H9 (cell line): ENCODE results near the gene FKBP11. TPM values are rescaled to one million over a fixed set of nuclear protein-coding genes. Genes with fewer than 3 reads are reported as not detected.

Experiments
- DNase-seq: peaks from one replicate; pipeline ENCODE4 v3.0.0-alpha.2; 2017
- H2AFZ ChIP-seq: one replicate; pipeline ENCODE4 v1.6.1; 2013; ENCODE audit warnings: mild to moderate bottlenecking, low read length, control low read depth, moderate library complexity
- H2AK5ac ChIP-seq: 2 replicates; pipeline ENCODE4 v1.6.1; 2013; ENCODE audit warnings: low read length, control low read depth, mixed read lengths; ENCODE audit not compliant: insufficient read length
- H2BK120ac ChIP-seq: one replicate; pipeline ENCODE4 v1.6.1; 2013; ENCODE audit warnings: low read depth, mild to moderate bottlenecking, low read length, control low read depth, inconsistent platforms; ENCODE audit not compliant: poor library complexity, severe bottlenecking
- H2BK12ac ChIP-seq: 2 replicates; pipeline ENCODE4 v1.6.1; 2013; ENCODE audit warnings: low read length, control low read depth, mixed read lengths, low read depth; ENCODE audit not compliant: insufficient read length
- H2BK15ac ChIP-seq: 2 replicates; pipeline ENCODE4 v1.6.1; 2013; ENCODE audit warnings: low read depth, low read length, control low read depth
- H2BK20ac ChIP-seq: one replicate; pipeline ENCODE4 v1.6.1; 2013; ENCODE audit warnings: low read depth, mild to moderate bottlenecking, low read length, control low read depth, inconsistent platforms; ENCODE audit not compliant: poor library complexity, severe bottlenecking
- H2BK5ac ChIP-seq: 2 replicates; pipeline ENCODE4 v1.6.1; 2013; ENCODE audit warnings: low read length, control low read depth, mixed read lengths; ENCODE audit not compliant: insufficient read length
- H3K14ac ChIP-seq: 2 replicates; pipeline ENCODE4 v1.6.1; 2013; ENCODE audit warnings: low read length, control low read depth; ENCODE audit not compliant: insufficient read depth
- H3K18ac ChIP-seq: 2 replicates; pipeline ENCODE4 v1.6.1; 2013; ENCODE audit warnings: low read depth, mild to moderate bottlenecking, mixed read lengths, low read length, control low read depth; ENCODE audit not compliant: insufficient read length
- H3K23ac ChIP-seq: 2 replicates; pipeline ENCODE4 v1.6.1; 2013; ENCODE audit warnings: low read length, control low read depth, mixed read lengths, low read depth; ENCODE audit not compliant: insufficient read length
- H3K23me2 ChIP-seq: 2 replicates; pipeline ENCODE4 v1.6.1; 2013; ENCODE audit warnings: low read depth, mild to moderate bottlenecking, mixed read lengths, low read length, control low read depth; ENCODE audit not compliant: insufficient read length, poor library complexity, severe bottlenecking
- H3K27ac ChIP-seq: 2 replicates; pipeline ENCODE4 v1.5.1; 2013; ENCODE audit warnings: low read length, control low read depth, mixed read lengths, low read depth; ENCODE audit not compliant: insufficient read length
- H3K27me3 ChIP-seq: 2 replicates; pipeline ENCODE4 v1.6.1; 2013; ENCODE audit warnings: low read length, control low read depth, inconsistent platforms; ENCODE audit not compliant: insufficient read depth
- H3K4ac ChIP-seq: 2 replicates; pipeline ENCODE4 v1.6.1; 2013; ENCODE audit warnings: low read depth, mild to moderate bottlenecking, control low read depth, inconsistent platforms, low read length, moderate library complexity
- H3K4me1 ChIP-seq: 2 replicates; pipeline ENCODE4 v1.6.1; 2013; ENCODE audit warnings: low read length, control low read depth, inconsistent platforms; ENCODE audit not compliant: insufficient read depth
- H3K4me2 ChIP-seq: 2 replicates; pipeline ENCODE4 v1.6.1; 2013; ENCODE audit warnings: low read length, control low read depth, mixed read lengths; ENCODE audit not compliant: insufficient read length, insufficient read depth
- H3K56ac ChIP-seq: 2 replicates; pipeline ENCODE4 v1.6.1; 2013; ENCODE audit warnings: low read depth, mild to moderate bottlenecking, mixed read lengths, low read length, control low read depth; ENCODE audit not compliant: insufficient read length
- H3K79me1 ChIP-seq: 2 replicates; pipeline ENCODE4 v1.6.1; 2013; ENCODE audit warnings: low read depth, mild to moderate bottlenecking, moderate library complexity, low read length, control low read depth, inconsistent platforms; ENCODE audit not compliant: insufficient read depth, poor library complexity, severe bottlenecking
- H3K79me2 ChIP-seq: 2 replicates; pipeline ENCODE4 v1.6.1; 2013; ENCODE audit warnings: low read length, control low read depth, inconsistent platforms; ENCODE audit not compliant: insufficient read depth
- H3K9ac ChIP-seq: 2 replicates; pipeline ENCODE4 v1.6.1; 2013; ENCODE audit warnings: low read length, control low read depth, mixed read lengths; ENCODE audit not compliant: insufficient read length; ENCODE audit errors: extremely low read depth
- H3K9me3 ChIP-seq: one replicate; pipeline ENCODE4 v1.6.1; 2013; ENCODE audit warnings: low read depth, low read length, inconsistent platforms; ENCODE audit not compliant: control insufficient read depth
- H3T11ph ChIP-seq: one replicate; pipeline ENCODE4 v1.6.1; 2013; ENCODE audit warnings: mild to moderate bottlenecking, low read length, control low read depth, inconsistent platforms
- H4K20me1 ChIP-seq: one replicate; pipeline ENCODE4 v1.6.1; 2013; ENCODE audit not compliant: control insufficient read depth, insufficient read length, insufficient read depth
- H4K5ac ChIP-seq: 2 replicates; pipeline ENCODE4 v1.6.1; 2013; ENCODE audit warnings: low read depth, mild to moderate bottlenecking, mixed read lengths, low read length, control low read depth; ENCODE audit not compliant: insufficient read length
- H4K8ac ChIP-seq: replicated peaks from 2 replicates; pipeline ENCODE4 v1.6.1; 2013; ENCODE audit warnings: low read length, control low read depth, mixed read lengths, low read depth; ENCODE audit not compliant: insufficient read length
- H4K91ac ChIP-seq: 2 replicates; pipeline ENCODE4 v1.6.1; 2013; ENCODE audit warnings: low read depth, mild to moderate bottlenecking, moderate library complexity, mixed read lengths, low read length, control low read depth; ENCODE audit not compliant: insufficient read length
- H3K27ac Mint-ChIP-seq, 3 experiments: 2 replicates in 2 of 3; 3 replicates in 1 of 3; pipeline ENCODE4 v1.8.0; 2020 to 2021; ENCODE audit warnings: mixed read lengths in 3 of 3, mild to moderate bottlenecking in 1 of 3, moderate library complexity in 1 of 3
- H3K27me3 Mint-ChIP-seq: 2 replicates; pipeline ENCODE4 v1.8.0; 2021; ENCODE audit warnings: low read depth, mild to moderate bottlenecking, moderate library complexity, mixed read lengths
- H3K36me3 Mint-ChIP-seq, 3 experiments: 2 replicates in 2 of 3; 3 replicates in 1 of 3; pipeline ENCODE4 v1.8.0; 2020 to 2021; ENCODE audit warnings: low read depth in 3 of 3, mixed read lengths in 3 of 3; ENCODE audit not compliant: insufficient read depth in 1 of 3
- H3K4me1 Mint-ChIP-seq, 2 experiments: 2 replicates each; pipeline ENCODE4 v1.8.0; 2020; ENCODE audit warnings: mixed read lengths in 2 of 2
- H3K4me3 Mint-ChIP-seq, 2 experiments: 2 replicates in 1 of 2; 3 replicates in 1 of 2; pipeline ENCODE4 v1.8.0; 2020 to 2021; ENCODE audit warnings: mild to moderate bottlenecking in 2 of 2, mixed read lengths in 2 of 2, moderate library complexity in 1 of 2
- H3K9me3 Mint-ChIP-seq, 2 experiments: 2 replicates in 1 of 2; 3 replicates in 1 of 2; pipeline ENCODE4 v1.8.0; 2020; ENCODE audit warnings: mild to moderate bottlenecking in 2 of 2, mixed read lengths in 2 of 2, moderate library complexity in 1 of 2
- CTCF ChIP-seq: fragments of 200-600 bp; sonication (generic); conservative IDR thresholded peaks from 3 replicates; pipeline ENCODE4 v1.8.0; 2021; ENCODE audit warnings: antibody characterized with exemption, mild to moderate bottlenecking
- WGBS: extraction: QIAGEN DNeasy Blood & Tissue Kit; methylation state at CpG from one replicate; pipeline ENCODE4 v1.1.7; 2013; ENCODE audit warnings: missing lambda C conversion rate, low lambda C conversion rate, mixed read lengths; ENCODE audit not compliant: insufficient read length; ENCODE audit errors: extremely low coverage; 5-methylcytosine and 5-hydroxymethylcytosine counted together
- total RNA-seq: library from RNA; stranded (reverse); gene quantifications from 2 replicates; pipeline ENCODE4 v1.2.1, GENCODE V29; 2021

Gene FKBP11
- total RNA-seq, 1 experiment from 2014 or later, result 40.8 TPM

GRCh38 chr12:48873096-48873495 is 52.2 kb downstream of the FKBP11 start:
- no peak overlapping the region for H3K9ac ChIP-seq

More at GRCh38 chr12:48873096-48873495, 52.2 kb downstream of the FKBP11 start:
- H3K9me3 Mint-ChIP-seq, result no peaks in the 10 kb centered on the region; a peak in 1 of 5 replicates
- DNase-seq, result no peak
- Histone ChIP-seq H2AFZ (no peak overlapping the region), H3K4me2 (no peak overlapping the region), H3K4ac (no peak overlapping the region), H3K9me3 (no peaks in the 10 kb centered on the region), H4K20me1 (no peaks in the 10 kb centered on the region), H3K27me3 (no peaks in the 10 kb centered on the region), H4K8ac (no peak overlapping the region), H2BK12ac (no peak overlapping the region), H3K4me1 (no peaks in the 10 kb centered on the region), H3K14ac (no peak overlapping the region), H3K18ac (no peak overlapping the region), H3K27ac (no peak overlapping the region), H4K5ac (no peak overlapping the region), H3K79me2 (no peaks in the 10 kb centered on the region), H2BK15ac (no peak overlapping the region), H3K56ac (no peak overlapping the region), H2BK20ac (no peak overlapping the region), H3T11ph (no peak overlapping the region), H3K79me1 (no peaks in the 10 kb centered on the region), H2BK5ac (no peak overlapping the region), H2BK120ac (no peak overlapping the region), H2AK5ac (no peak overlapping the region), H3K23ac (no peak overlapping the region), H3K23me2 (no peaks in the 10 kb centered on the region), H4K91ac (no peak overlapping the region)
- no peak overlapping the region for H3K27ac Mint-ChIP-seq
- TF ChIP-seq CTCF, result no peak
- WGBS, result no CpG with 5 or more reads among the region's 4 CpGs
- H3K4me1 Mint-ChIP-seq, result 0 out of 4 replicates have a peak, but pooled peaks cover 0 to under 1% of the 10 kb centered on the region in 2 experiments
- no peak overlapping the region for H3K4me3 Mint-ChIP-seq
- H3K27me3 Mint-ChIP-seq, result peaks cover 2% of the 10 kb centered on the region; the same call in 1 of the 2 replicates
- no peaks in the 10 kb centered on the region for H3K36me3 Mint-ChIP-seq

Other genes starting within 250 kb of the FKBP11 start
- 51.3 and 56.6 TPM in 2 replicates for gene KANSL2, start 243.3 kb downstream of the FKBP11 start, total RNA-seq
- gene CCNT1, start 208.8 kb downstream of the FKBP11 start, total RNA-seq, result 49.4 and 53.1 TPM in 2 replicates
- gene ADCY6, start 136.4 kb downstream of the FKBP11 start, total RNA-seq, result 30.2 and 31.1 TPM in 2 replicates
- 34.9 and 35.1 TPM in 2 replicates for gene CACNB3, start 107.0 kb downstream of the FKBP11 start, total RNA-seq
- gene DDX23, start 73.3 kb downstream of the FKBP11 start, total RNA-seq, result 98.1 and 104 TPM in 2 replicates
- gene RND1, start 59.6 kb downstream of the FKBP11 start, total RNA-seq, result 9.5 and 9.7 TPM in 2 replicates
- gene ARF3, start 32.0 kb upstream of the FKBP11 start, total RNA-seq, result 254 and 263 TPM in 2 replicates
- 0.37 and 0.53 TPM in 2 replicates for gene WNT10B, start 46.2 kb upstream of the FKBP11 start, total RNA-seq
- gene WNT1, start 52.8 kb upstream of the FKBP11 start, total RNA-seq, result not detected in 2 replicates
- 0.35 and 0.39 TPM in 2 replicates for gene DDN, start 73.9 kb upstream of the FKBP11 start, total RNA-seq
- 34.8 and 36.7 TPM in 2 replicates for gene PRKAG1, start 93.3 kb upstream of the FKBP11 start, total RNA-seq
- 83.9 and 93.7 TPM in 2 replicates for gene KMT2D, start 135.3 kb upstream of the FKBP11 start, total RNA-seq
- gene RHEBL1, start 144.5 kb upstream of the FKBP11 start, total RNA-seq, result 4.0 and 4.1 TPM in 2 replicates
- 0.13 and 0.20 TPM in 2 replicates for gene DHH, start 169.3 kb upstream of the FKBP11 start, total RNA-seq
- 50.4 and 55.1 TPM in 2 replicates for gene LMBR1L, start 185.4 kb upstream of the FKBP11 start, total RNA-seq
- 2,063 and 2,102 TPM in 2 replicates for gene TUBA1B, start 205.9 kb upstream of the FKBP11 start, total RNA-seq